Myocyte (in vitro differentiated cells): Measurements from ENCODE around the gene LIN28A. TPM values are rescaled to one million over a fixed set of nuclear protein-coding genes. Genes with fewer than 3 reads are reported as not detected.
A peak's percentile ranks its signal among the peaks of the same experiment; 100 is the strongest.

Source experiments
- DNase-seq: peaks from one replicate; pipeline ENCODE4 v3.0.0-alpha.2; 2012; ENCODE audit warnings: low read depth
- total RNA-seq: library from RNA; depleted of rRNA; stranded (reverse); fragments of >200 nt; gene quantifications from 2 replicates; pipeline ENCODE4 v1.2.3, GENCODE V29; 2014

Gene LIN28A
- total RNA-seq, 1 donor from 2014 or later: not detected

DNA sequence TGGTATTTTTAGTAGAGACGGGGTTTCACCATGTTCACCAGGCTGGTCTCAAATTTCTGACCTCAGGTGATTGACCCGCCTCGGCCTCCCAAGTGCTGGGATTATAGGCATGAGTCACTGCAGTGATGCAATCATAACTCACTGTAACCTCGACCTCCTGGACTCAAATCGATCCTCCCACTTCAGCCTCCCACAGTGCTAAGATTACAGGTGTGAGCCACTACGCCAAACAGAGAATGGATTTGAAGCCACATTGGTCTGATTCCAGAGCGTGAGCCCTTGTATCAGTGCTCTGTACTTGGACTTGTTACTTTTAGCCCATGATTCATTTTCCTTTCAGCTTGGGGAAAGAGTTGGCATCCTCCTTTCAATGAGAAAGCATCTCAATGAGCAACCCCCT is 23.2 kb upstream of the LIN28A start:
- peak; percentile 32 for DNase-seq

DNA sequence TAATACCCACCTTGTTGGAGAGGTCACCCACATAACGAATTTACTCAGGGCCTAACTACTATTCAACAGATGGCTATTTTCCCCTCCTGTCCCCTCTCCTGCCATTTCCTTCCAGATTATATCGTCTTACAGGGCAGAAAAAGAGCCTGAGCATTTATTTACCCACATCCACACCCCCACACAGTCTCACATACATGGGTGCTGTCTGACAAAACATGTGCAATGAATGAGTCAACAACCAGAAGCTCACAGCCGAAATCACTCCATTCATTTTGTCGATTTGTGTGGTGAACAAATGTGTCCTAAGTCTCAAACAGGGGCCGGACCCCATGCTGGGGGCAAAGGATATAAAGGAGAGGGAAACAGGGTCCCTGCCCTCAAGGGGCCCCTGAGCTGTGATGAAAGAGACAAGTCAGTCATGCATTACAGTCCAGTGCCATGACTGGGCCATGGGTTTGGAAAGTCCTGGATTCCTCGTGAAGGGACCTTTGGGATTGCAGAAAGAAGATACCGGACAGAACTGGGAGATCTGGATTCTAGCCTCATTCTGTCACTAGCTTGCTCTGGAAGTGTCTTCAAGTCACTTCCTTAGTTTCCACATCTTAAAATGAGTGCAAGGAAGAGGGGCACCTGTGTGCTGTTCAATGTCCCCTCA is 21.7 kb upstream of the LIN28A start:
- DNase-seq: no peak

DNA sequence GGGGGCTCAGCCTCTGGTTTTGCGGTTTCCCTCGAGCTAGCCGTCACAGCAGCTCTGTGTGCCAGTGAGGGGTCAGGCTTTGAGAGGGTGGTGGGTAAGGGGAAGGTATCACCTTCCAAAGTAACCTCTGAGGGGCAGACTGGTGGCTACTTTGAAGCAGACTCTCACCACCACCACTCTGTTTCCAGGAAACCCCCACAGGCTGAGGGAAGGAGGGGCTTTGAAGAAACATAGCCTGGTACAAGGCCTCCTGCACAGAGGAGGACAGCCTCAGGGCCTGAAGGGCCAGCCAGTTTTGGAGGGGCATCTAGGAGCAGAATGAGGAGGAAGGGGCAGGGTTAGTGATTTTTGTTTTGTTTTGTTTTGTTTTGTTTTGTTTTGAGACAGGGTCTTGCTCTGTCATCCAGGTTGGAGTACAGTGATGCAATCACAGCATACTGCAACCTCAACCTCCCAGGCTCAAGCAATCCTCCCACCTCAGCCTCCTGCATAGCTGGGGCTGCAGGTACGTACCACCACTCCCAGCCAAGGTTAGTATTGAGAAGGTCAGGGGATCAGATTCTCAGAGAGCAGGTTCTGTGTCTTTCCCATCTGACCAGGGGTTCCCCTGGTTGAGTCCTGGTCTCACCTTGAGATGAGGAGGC is 20.9 kb upstream of the LIN28A start:
- no peak for DNase-seq

DNA sequence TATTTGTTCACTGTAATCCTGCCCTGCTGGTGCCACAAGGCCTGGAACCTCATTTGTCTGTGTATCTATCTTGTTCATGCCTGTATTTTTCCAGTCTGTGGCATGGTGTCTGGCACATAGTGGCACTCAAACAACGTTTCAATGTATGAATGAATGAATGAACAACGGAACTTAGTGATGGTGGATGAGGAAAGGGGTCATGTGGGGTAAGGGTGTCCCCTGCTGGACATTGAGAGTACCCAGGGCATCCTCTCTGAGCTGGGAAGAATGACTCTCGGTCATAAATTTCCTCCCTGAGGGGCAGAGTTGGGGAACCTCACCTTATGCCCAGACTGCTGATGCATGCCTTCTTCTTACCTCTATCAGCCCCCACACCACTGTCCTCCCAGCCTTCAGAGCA is 19.2 kb upstream of the LIN28A start:
- peak; percentile 51 for DNase-seq

DNA sequence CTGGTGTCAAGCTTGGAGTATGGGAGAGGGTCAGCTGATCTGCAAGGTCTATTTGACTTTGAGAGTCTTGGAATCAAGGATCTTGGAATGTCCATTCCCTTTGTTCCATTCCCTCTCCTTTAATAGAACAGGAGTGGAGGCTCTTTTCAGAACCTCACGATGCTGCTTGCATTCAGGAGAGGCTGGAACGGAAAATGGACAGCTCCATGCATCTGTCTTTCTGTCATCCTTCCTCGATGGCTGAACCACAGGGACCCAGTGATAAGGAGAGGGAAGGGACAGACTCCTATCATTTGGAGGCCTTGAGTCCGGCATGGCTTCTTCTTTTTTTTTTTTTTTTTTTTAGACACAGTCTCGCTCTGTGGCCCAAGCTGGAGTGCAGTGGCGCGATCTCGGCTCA is 14.9 kb upstream of the LIN28A start:
- no peak for DNase-seq

DNA sequence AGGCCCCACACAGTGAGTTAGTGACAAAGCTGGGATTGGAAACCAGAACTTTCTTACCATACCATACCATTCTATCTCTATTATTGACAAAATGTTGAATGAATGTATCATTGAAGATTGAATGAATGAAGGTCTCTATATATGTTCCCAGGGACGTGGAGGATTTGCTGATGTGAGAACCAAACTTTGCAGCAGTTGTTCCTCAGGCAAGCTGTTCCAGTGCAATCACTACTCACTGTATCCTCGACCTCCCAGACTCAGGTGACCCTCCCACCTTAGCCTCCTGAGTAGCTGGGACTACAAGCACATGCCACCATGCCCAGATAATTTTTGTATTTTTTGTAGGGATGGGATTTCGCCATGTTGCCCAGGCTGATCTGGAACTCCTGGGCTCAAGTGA is 11.6 kb upstream of the LIN28A start:
- no peak for DNase-seq

GRCh38 chr1:26401891-26402290 is 8.7 kb upstream of the LIN28A start:
- no peak for DNase-seq

- no peak for DNase-seq
These were observed 7.0 kb upstream of the LIN28A start for GRCh38 chr1:26403656-26404055.

DNA sequence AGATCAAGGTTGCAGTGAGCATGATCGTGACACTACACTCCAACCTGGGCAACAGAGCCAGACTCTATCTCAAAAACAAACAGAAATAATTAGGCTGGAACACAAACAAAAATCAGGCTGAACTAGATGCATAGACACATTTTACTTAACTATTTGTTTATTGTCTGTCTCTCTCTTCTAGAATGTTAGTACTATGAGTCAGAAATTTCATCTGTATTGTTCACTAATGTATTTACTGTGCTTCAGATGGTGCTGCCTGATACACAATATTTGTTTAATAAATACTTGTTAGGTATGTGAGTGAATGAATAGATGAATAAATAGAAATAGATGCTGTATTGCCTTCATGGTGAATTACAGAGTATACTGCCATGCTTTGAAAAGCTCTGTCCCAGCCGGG is 6.0 kb upstream of the LIN28A start:
- no peak for DNase-seq

- no peak for DNase-seq
These were observed 5.2 kb upstream of the LIN28A start for GRCh38 chr1:26405281-26405915.

DNA sequence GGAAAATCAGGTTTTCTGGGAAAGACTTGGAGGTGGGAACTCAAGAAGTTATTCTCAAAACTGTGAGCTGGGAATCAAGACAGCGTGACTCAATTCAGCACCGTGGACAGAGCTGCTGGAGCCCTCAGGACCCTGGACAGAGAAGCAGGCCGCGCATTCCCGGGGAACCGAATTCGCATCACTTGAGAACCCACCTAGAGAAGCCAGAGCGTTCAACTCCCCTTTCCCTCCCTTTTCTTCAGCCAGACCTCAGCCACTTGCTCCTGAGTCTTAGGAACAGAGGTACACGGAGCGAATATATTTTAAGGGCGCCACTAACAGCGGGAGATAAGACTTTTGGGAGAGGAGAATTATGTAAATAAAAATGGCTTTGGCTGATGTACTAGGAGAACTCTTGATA is 2.0 kb upstream of the LIN28A start:
- DNase-seq: peak; percentile 86

- DNase-seq: no peak
These were observed 1.3 kb upstream of the LIN28A start for GRCh38 chr1:26409191-26409807.

DNA sequence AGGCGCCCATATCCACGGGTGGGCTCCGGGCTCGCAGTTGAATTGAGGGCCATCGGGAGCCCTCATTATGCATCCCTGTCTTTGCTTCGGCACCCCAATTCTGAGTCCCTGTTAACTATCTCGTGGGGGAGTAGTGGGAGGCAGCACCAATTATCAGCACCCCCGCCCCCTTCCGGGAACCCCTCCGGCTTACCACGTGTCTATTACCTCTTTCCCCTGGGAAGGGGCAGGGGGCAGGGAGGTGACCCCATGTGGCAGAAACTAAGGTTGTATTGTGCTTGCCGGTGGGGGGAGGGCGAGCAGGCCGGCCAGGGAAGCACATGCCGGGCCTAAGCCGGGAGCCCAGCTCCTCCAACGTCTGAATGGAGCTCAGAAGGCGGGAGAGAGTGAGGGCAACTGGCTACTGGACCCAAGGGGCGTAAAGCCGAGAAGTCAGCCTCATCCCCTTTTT is 1.0 kb downstream of the LIN28A start:
- DNase-seq: no peak

DNA sequence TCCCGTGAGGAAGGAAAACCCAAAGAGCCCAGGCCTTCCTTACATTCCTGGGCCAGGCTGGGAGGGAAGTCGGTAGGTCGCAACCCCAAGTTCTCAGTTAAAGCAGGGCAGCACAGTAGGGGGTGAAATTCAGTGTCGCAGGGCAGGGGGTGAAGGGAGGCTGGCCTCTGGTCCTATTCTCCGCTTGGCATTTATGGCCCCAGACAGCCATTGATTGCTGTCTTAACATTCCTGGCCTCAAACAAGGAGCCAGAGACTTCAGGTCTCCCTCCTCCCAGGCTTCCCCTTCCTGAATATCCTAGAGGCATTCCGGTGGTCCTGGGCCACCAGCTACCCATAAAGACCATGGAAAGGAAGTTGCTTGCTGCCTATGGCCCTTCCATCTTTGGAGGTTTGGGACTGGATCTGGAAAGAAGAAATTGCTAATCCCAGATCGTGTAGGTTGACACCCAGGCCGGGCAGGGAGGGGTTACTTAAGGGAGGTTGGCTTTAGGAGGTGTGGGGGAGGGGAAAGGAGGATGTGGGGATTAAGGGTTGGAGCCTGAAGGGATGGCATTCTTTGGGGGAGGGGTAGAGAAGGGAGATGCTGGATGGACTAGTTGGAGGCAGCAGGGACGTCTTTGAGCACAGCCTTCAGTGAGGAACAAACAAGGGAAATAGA is 1.7 kb downstream of the LIN28A start:
- DNase-seq: no peak

DNA sequence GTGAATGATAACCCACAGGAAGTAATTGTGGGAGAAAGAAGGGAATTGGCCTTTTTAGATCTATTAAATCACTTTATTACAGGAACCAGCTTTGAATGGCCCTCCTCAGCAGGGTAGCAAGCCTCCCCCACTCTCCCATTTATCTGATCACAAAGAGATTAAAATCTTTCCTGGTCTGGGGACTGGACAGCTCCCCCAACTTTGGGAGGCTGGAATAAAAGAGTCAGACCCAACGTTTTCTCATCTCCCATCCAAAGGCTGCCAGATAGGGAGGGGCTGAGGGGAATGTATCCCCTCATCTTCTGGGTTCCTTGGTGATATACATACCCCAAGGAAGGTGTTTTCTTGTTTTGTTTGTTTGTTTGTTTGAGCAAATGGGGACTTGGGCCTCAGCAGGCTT is 2.4 kb downstream of the LIN28A start:
- DNase-seq: no peak

GRCh38 chr1:26417111-26417759 is 6.6 kb downstream of the LIN28A start:
- DNase-seq: peak; percentile 66

DNA sequence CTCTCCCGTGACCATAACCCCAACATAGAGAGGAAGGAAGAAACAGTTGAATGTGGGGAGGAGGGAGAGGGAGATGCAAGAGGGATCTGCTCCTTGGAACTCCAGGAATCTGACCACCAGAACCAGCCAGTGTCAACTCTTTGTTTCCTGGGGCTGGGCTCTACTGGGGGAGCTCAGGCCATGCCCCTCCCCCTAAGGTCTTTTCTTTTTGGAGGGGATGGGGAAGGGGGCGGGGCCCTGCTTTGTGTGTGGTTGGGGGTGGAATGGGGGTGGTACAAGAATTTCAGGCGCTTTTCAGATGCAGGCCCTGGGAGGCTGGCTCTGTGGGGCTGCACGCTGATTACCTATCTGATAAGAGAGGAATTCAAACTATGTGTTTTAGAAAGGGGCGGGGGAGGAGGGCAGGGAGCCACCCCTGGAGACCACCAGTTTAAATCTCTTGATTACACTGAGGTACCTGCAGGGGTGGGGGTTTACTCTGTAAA is 8.3 kb downstream of the LIN28A start:
- DNase-seq: no peak

DNA sequence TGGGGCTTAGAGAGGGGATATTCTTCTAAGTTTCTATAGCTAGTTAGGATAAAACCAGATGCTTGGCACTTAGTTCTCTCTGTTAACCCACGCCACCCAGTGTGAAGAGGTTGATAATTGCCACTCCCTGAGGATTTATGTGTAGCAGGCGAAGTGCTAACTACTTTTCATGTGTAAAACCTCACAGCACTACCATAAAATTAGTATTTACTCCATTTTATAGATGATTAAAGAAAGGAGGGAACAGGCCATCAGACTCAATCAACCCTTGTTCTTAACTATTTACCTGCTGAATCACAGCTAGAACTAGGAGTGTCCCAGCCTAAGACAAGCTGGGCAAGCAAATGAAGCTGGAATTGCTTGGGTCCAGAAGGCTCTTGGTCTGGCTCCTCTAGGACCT is 8.9 kb downstream of the LIN28A start:
- no peak for DNase-seq

GRCh38 chr1:26429721-26430120 is 19.1 kb downstream of the LIN28A start:
- DNase-seq: no peak

DNA sequence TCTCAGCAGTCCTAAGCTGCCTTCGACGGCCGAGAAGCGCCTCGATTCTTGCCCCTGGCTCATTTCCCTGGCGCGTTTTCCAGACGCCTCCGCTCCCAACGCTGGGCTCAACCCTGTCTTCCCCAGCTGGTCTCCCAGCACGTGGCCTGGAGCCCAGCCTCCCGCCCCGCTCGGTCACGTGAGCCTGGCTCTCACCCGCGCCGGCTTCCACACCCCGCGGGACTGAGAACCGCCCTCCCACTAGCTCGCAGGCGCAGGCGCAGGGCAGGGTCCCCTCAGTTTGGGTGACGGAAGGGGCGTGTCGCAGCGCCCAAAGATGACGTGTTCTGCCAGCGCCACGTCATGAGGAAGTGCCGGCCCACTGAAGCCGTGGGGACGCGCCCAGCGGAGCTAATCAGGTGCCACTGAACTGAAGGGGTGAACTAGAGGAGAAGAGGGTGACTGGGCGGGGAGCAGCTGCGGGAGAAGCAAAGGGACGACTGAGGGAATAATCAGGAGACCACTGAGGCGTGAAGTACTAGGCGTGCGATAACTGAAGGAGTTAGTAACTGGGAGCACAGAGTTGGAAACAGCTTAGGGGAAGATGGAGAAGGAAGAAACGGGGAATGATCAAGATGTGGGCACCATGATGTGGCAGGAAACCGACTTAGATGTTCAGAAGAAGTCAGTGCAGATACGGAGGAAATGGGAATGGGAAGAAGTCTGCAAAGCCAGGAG is 21.5 kb downstream of the LIN28A start, which contains the start of gene DHDDS:
TSS of gene DHDDS (plus strand) at position 343 of the 717 bp plus-strand sequence. CDS start 625 bp downstream, outside the sequence.
- peak; percentile 99 for DNase-seq
